ENCODE measurements around the gene CADM2.

DNA sequence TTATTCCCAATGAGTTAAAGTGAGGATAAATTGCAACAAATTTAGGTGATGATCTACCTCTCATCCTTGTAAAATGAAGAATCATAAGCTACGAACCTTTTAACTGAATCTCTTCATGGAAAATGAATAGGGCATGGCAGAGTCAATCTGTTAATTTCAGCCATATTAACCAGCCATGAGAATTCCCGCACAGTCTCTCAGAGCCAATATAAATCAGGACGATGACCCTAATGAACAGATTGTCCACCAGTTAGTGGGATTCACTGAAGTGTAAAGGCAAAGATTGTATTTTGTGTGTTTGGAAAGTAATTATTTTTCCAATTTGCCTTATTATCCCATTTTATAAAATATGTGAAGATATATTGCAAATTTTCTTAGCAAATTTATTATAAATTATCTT lies 183.8 kb downstream of the CADM2 start:
- TF ChIP-seq, protein P1, sequence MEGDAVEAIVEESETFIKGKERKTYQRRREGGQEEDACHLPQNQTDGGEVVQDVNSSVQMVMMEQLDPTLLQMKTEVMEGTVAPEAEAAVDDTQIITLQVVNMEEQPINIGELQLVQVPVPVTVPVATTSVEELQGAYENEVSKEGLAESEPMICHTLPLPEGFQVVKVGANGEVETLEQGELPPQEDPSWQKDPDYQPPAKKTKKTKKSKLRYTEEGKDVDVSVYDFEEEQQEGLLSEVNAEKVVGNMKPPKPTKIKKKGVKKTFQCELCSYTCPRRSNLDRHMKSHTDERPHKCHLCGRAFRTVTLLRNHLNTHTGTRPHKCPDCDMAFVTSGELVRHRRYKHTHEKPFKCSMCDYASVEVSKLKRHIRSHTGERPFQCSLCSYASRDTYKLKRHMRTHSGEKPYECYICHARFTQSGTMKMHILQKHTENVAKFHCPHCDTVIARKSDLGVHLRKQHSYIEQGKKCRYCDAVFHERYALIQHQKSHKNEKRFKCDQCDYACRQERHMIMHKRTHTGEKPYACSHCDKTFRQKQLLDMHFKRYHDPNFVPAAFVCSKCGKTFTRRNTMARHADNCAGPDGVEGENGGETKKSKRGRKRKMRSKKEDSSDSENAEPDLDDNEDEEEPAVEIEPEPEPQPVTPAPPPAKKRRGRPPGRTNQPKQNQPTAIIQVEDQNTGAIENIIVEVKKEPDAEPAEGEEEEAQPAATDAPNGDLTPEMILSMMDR (IDR thresholded peaks at IDR 0.05): no peak
- no peak for TF ChIP-seq POLR2A (IDR thresholded peaks at IDR 0.05)
